Panc1 (cell line): ENCODE data around the gene CLEC16A. TPM values are rescaled to one million over a fixed set of nuclear protein-coding genes. Genes with fewer than 3 reads are reported as not detected.

Experiments used
- ATAC-seq: fragments of 200-7000 bp; cut with Tn5 transposase; 2 replicates; pipeline ENCODE4 v1.9.1; 2020; ENCODE audit warnings: mild to moderate bottlenecking, moderate library complexity
- BruUV-seq: library from RNA; stranded (reverse); fragments of 400-500 nt; replicated peaks from 2 replicates; lab custom pipeline; 2021; lab: Mats Ljungman, UMichigan
- CTCF ChIA-PET: fragments of 300-600 bp; sonication (Branson Sonifier 250); formaldehyde crosslinking; loops from one replicate; lab custom pipeline; 2022; ENCODE audit warnings: antibody characterized with exemption; lab: Charles Lee
- POLR2A ChIA-PET: fragments of 300-600 bp; sonication (Branson Sonifier 250); formaldehyde crosslinking; loops from one replicate; lab custom pipeline; 2022; ENCODE audit warnings: antibody characterized with exemption; lab: Charles Lee
- DNase-seq: peaks from one replicate; pipeline ENCODE4 v3.0.0-alpha.2; 2010; ENCODE audit warnings: low read depth, low spot score
- H3K27ac ChIP-seq: 2 replicates; pipeline ENCODE4 v1.5.1; 2011; ENCODE audit warnings: mild to moderate bottlenecking, low read length, inconsistent platforms
- H3K27me3 ChIP-seq: fragments of 200-500 bp; sonication (Bioruptor generic); 2 replicates; pipeline ENCODE4 v1.6.0; 2014; ENCODE audit warnings: low read length, inconsistent platforms; ENCODE audit not compliant: control insufficient read depth, insufficient read depth
- H3K36me3 ChIP-seq: fragments of 200-500 bp; sonication (Bioruptor generic); 2 replicates; pipeline ENCODE4 v1.5.1; 2014; ENCODE audit warnings: inconsistent platforms, mild to moderate bottlenecking, low read length, moderate library complexity; ENCODE audit not compliant: control insufficient read depth, insufficient read depth
- H3K4me1 ChIP-seq: 2 replicates; pipeline ENCODE4 v1.5.1; 2011; ENCODE audit warnings: inconsistent platforms, mild to moderate bottlenecking, low read length, moderate library complexity; ENCODE audit not compliant: control insufficient read depth, insufficient read depth
- H3K4me3 ChIP-seq, 2 experiments: 2 replicates each; pipeline ENCODE4 v1.5.1; 2011 to 2012; ENCODE audit warnings: low read depth in 2 of 2, low read length in 2 of 2, mild to moderate bottlenecking in 2 of 2, inconsistent platforms in 1 of 2, moderate library complexity in 1 of 2
- H3K9me3 ChIP-seq: fragments of 200-500 bp; sonication (Bioruptor generic); 2 replicates; pipeline ENCODE4 v1.5.1; 2014; ENCODE audit warnings: low read depth, mild to moderate bottlenecking, inconsistent platforms, low read length, moderate library complexity; ENCODE audit not compliant: control insufficient read depth, insufficient read depth
- CTCF ChIP-seq: fragments of 450-650 bp; IDR thresholded peaks from 2 replicates; pipeline ENCODE4 v1.5.1; 2017; ENCODE audit warnings: mild to moderate bottlenecking
- POLR2AphosphoS5 ChIP-seq: IDR thresholded peaks from 2 replicates; pipeline ENCODE4 v1.6.1; 2012; ENCODE audit warnings: mild to moderate bottlenecking, low read depth, low read length, moderate library complexity
- REST ChIP-seq, 2 experiments: IDR thresholded peaks; 2 replicates each; pipeline ENCODE4 v1.6.1; 2011 to 2012; ENCODE audit warnings: low read depth in 2 of 2, control low read depth in 1 of 2, low read length in 1 of 2, mild to moderate bottlenecking in 1 of 2, moderate library complexity in 1 of 2; ENCODE audit not compliant: insufficient read depth in 1 of 2
- SIN3A ChIP-seq: IDR thresholded peaks from 2 replicates; pipeline ENCODE4 v1.6.1; 2012; ENCODE audit warnings: low read depth, mild to moderate bottlenecking, low read length, moderate library complexity, borderline replicate concordance; ENCODE audit not compliant: insufficient read depth
- TCF7L2 ChIP-seq: IDR thresholded peaks from 2 replicates; pipeline ENCODE4 v1.6.1; 2011; ENCODE audit warnings: mild to moderate bottlenecking, low read depth, low read length, inconsistent platforms
- in situ Hi-C: cut with HindIII; loops from 2 replicates; pipeline ENCODE4 v1.10.0; 2016; ENCODE audit warnings: low sequenced_read_pairs, low pct_unique_long_range_greater_than_20kb
- intact Hi-C: fragments of 100-400 bp; cut with micrococcal nuclease; formaldehyde crosslinking; loops from one replicate; pipeline ENCODE4 v1.10.0; 2022; ENCODE audit not compliant: unreplicated experiment
- total RNA-seq: library from RNA; stranded (reverse); gene quantifications from one replicate; pipeline ENCODE4 v1.2.1, GENCODE V29; 2021; ENCODE audit not compliant: unreplicated experiment

The CLEC16A gene
- total RNA-seq, 1 experiment from 2014 or later: 21.0 TPM

- POLR2A ChIA-PET: interaction anchor here (0.8 kb wide), 1 partner anchor 16 kb away, joined by 3 read pairs; no protein-coding TSS in a partner anchor
- Histone ChIP-seq H3K36me3 (no peaks in the 10 kb centered on the region), H3K4me3 (no peak overlapping the region), H3K4me1 (peaks cover 5% of the 10 kb centered on the region), H3K27ac (no peak overlapping the region), H3K9me3 (no peaks in the 10 kb centered on the region), H3K27me3 (no peaks in the 10 kb centered on the region)
- DNase-seq: no peak
- ATAC-seq: no peak
- in situ Hi-C loops (no loop called here), intact Hi-C loops (no loop called here)
- no TSS peak for BruUV-seq
- CTCF ChIA-PET: no interaction called here
- TF ChIP-seq POLR2AphosphoS5 (no peak), SIN3A (no peak), CTCF (no peak), TCF7L2 (no peak), REST (IDR thresholded peaks at IDR 0.05; ENCODE audit: insufficient read depth in 1 of 2, low read depth in 2 of 2, low read length in 1 of 2) (no peak)
Observed at GRCh38 chr16:10934325-10935107, 9.8 kb upstream of the CLEC16A start.

DNA sequence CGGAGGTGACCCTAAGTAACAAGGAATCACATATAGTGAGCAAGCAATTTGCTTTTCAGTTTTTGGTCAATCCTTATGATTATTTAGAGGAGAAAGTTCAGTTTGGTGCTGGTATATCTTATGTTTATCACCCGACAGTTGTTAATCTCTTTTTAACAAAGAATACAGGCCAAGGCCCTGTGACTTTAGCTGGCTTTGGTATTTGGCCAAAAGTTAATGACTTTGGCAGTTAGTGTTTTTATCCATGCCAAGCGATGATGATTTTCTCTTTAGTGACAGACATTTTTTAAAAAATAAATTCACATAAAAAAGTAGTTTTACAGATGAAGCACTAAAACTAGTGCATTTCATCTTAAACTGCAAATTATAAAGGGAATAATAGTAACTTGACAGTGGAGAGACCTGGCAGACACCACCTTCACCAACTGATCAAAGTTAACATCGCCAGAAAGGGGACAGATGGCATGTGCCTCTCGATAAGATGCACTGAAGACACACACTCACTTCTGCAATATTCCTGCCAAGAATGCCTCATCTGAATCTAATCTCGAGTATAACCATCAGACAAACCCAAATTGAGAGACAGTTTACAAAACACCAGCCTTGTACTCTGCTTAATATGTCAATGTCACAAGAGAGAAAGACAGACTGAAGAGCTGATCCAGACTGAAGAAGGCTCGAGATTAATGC lies 9.0 kb upstream of the CLEC16A start:
- H3K4me1 ChIP-seq: peaks cover 13% of the 10 kb centered on the region
- no peak for DNase-seq
- POLR2A ChIA-PET: interaction anchor here (0.8 kb wide), 1 partner anchor 17 kb away, joined by 3 read pairs; no protein-coding TSS in a partner anchor
- no peaks in the 10 kb centered on the region for H3K36me3 ChIP-seq
- in situ Hi-C loops (no loop called here), intact Hi-C loops (no loop called here)
- no TSS peak for BruUV-seq
- no peaks in the 10 kb centered on the region for H3K27me3 ChIP-seq
- H3K4me3 ChIP-seq: no peak overlapping the region
- H3K27ac ChIP-seq: no peak overlapping the region
- CTCF ChIA-PET: interaction anchor here (0.7 kb wide), 1 partner anchor 9 kb away, joined by 3 read pairs; no protein-coding TSS in a partner anchor
- no peaks in the 10 kb centered on the region for H3K9me3 ChIP-seq
- no peak for ATAC-seq
- TF ChIP-seq POLR2AphosphoS5: no peak
- TF ChIP-seq SIN3A: no peak
- no peak for TF ChIP-seq CTCF
- no peak for TF ChIP-seq REST (IDR thresholded peaks at IDR 0.05; ENCODE audit: insufficient read depth in 1 of 2, low read depth in 2 of 2, low read length in 1 of 2)
- TF ChIP-seq TCF7L2: no peak
